B cell (primary cell): ENCODE data around the gene CBX8. TPM values are rescaled to one million over a fixed set of nuclear protein-coding genes. Genes with fewer than 3 reads are reported as not detected.

ENCODE experiments used
- ATAC-seq: fragments of 200-7000 bp; cut with Tn5 transposase; one replicate; pipeline ENCODE4 v1.10.0; 2021; ENCODE audit warnings: low read depth, mild to moderate bottlenecking, moderate number of reproducible peaks, moderate library complexity
- CTCF ChIA-PET: fragments of 350-600 bp; sonication (Branson Sonifier 250); formaldehyde crosslinking; loops from one replicate; lab custom pipeline; 2021; ENCODE audit warnings: antibody characterized with exemption, inconsistent platforms; lab: Charles Lee
- POLR2A ChIA-PET: fragments of 350-600 bp; sonication (Branson Sonifier 250); formaldehyde crosslinking; loops from one replicate; lab custom pipeline; 2021; ENCODE audit warnings: antibody characterized with exemption; lab: Charles Lee
- DNase-seq: peaks from one replicate; pipeline ENCODE4 v3.0.0; 2013
- H2AFZ ChIP-seq: 2 replicates; pipeline ENCODE4 v1.6.1; 2012; ENCODE audit warnings: mild to moderate bottlenecking, low read depth, low read length; ENCODE audit not compliant: insufficient read depth, poor library complexity, severe bottlenecking
- H3K27ac ChIP-seq, 2 donors: 1 replicate in 1 of 2; 2 replicates in 1 of 2; pipeline ENCODE4 v1.5.1; 2012 to 2013; ENCODE audit warnings: low read length in 2 of 2, mild to moderate bottlenecking in 2 of 2, moderate library complexity in 1 of 2
- H3K27me3 ChIP-seq, 4 experiments: fragments of 200-600 bp in 1 of 4; sonication (generic) in 1 of 4; replicated peaks in 1 of 4; 1 replicate in 2 of 4; 2 replicates in 2 of 4; pipeline versions ENCODE4 v1.6.1 to v1.7.0; 2013 to 2016; ENCODE audit warnings: low read length in 3 of 4, mild to moderate bottlenecking in 2 of 4, mixed read lengths in 1 of 4, moderate library complexity in 1 of 4; ENCODE audit not compliant: insufficient read depth in 4 of 4, control insufficient read depth in 3 of 4; ENCODE audit errors: control extremely low read depth in 1 of 4
- H3K36me3 ChIP-seq, 2 experiments: replicated peaks in 1 of 2; 1 replicate in 1 of 2; 2 replicates in 1 of 2; pipeline versions ENCODE4 v1.6.1 to v1.7.1; 2013; ENCODE audit warnings: low read length in 1 of 2; ENCODE audit not compliant: insufficient read depth in 2 of 2, control insufficient read depth in 1 of 2; ENCODE audit errors: control extremely low read depth in 1 of 2, extremely low read depth in 1 of 2
- H3K4me1 ChIP-seq, 2 donors: fragments of 200-600 bp in 1 of 2; sonication (generic) in 1 of 2; 1 replicate in 1 of 2; 2 replicates in 1 of 2; pipeline versions ENCODE4 v1.5.1 to v1.6.1; 2013 to 2017; ENCODE audit warnings: low read length in 2 of 2; ENCODE audit not compliant: control insufficient read depth in 2 of 2, insufficient read depth in 2 of 2
- H3K4me2 ChIP-seq: replicated peaks from 2 replicates; pipeline ENCODE3; 2012; ENCODE audit warnings: mild to moderate bottlenecking, low read depth, low read length; ENCODE audit not compliant: poor library complexity, severe bottlenecking
- H3K4me3 ChIP-seq, 5 experiments: fragments of 200-600 bp in 1 of 5; sonication (generic) in 1 of 5; 1 replicate in 3 of 5; 2 replicates in 2 of 5; pipeline versions ENCODE4 v1.5.1 to v1.7.0; 2011 to 2016; ENCODE audit warnings: low read length in 4 of 5, mild to moderate bottlenecking in 4 of 5, low read depth in 2 of 5, control low read depth in 1 of 5, moderate library complexity in 1 of 5; ENCODE audit not compliant: insufficient read depth in 1 of 5; ENCODE audit errors: control extremely low read depth in 1 of 5, extremely low read depth in 1 of 5
- H3K79me2 ChIP-seq: fragments of 200-600 bp; sonication (generic); one replicate; pipeline ENCODE4 v1.6.0; 2016; ENCODE audit warnings: low read length; ENCODE audit not compliant: control insufficient read depth, insufficient read depth
- H3K9ac ChIP-seq: fragments of 200-600 bp; sonication (generic); 2 replicates; pipeline ENCODE4 v1.6.1; 2017; ENCODE audit warnings: mild to moderate bottlenecking, low read length, moderate library complexity
- H3K9me3 ChIP-seq, 3 donors: one replicate each; pipeline versions ENCODE4 v1.6.1 to v1.7.1; 2013; ENCODE audit warnings: low read length in 2 of 3; ENCODE audit not compliant: control insufficient read depth in 2 of 3, insufficient read depth in 1 of 3; ENCODE audit errors: control extremely low read depth in 1 of 3
- H4K20me1 ChIP-seq: 2 replicates; pipeline ENCODE4 v1.6.0; 2012; ENCODE audit warnings: mild to moderate bottlenecking, low read length; ENCODE audit not compliant: insufficient read depth, control insufficient read depth, poor library complexity, severe bottlenecking
- H3K27ac Mint-ChIP-seq: one replicate; pipeline ENCODE4 v1.8.0; 2021; ENCODE audit warnings: mixed read lengths
- H3K27me3 Mint-ChIP-seq: one replicate; pipeline ENCODE4 v1.8.0; 2021; ENCODE audit warnings: mixed read lengths
- H3K4me1 Mint-ChIP-seq: one replicate; pipeline ENCODE4 v1.8.0; 2021; ENCODE audit warnings: mixed read lengths
- H3K4me3 Mint-ChIP-seq: one replicate; pipeline ENCODE4 v1.8.0; 2021; ENCODE audit warnings: mixed read lengths
- H3K9me3 Mint-ChIP-seq: one replicate; pipeline ENCODE4 v1.8.0; 2022; ENCODE audit warnings: mixed read lengths; ENCODE audit not compliant: insufficient read depth
- CTCF ChIP-seq: fragments of 200-600 bp; IDR thresholded peaks from one replicate; pipeline ENCODE4 v1.8.0; 2022; ENCODE audit warnings: antibody characterized with exemption, mild to moderate bottlenecking
- EZH2 ChIP-seq: IDR thresholded peaks from 2 replicates; pipeline ENCODE4 v1.6.1; 2012; ENCODE audit warnings: borderline replicate concordance, low read depth, mild to moderate bottlenecking, moderate library complexity, low read length; ENCODE audit not compliant: insufficient read depth, poor library complexity, severe bottlenecking
- WGBS: methylation state at CpG from one replicate; pipeline ENCODE4 v1.1.5; 2013; ENCODE audit warnings: missing lambda C conversion rate; ENCODE audit not compliant: insufficient coverage; 5-methylcytosine and 5-hydroxymethylcytosine counted together
- intact Hi-C: fragments of 100-400 bp; cut with micrococcal nuclease; formaldehyde crosslinking; loops from one replicate; pipeline ENCODE4 v1.10.0; 2022
- polyA plus RNA-seq: library from polyadenylated mRNA; depleted of rRNA; stranded (reverse); fragments of >200 nt; gene quantifications from 2 replicates; pipeline ENCODE4 v1.2.3, GENCODE V29; 2012
- total RNA-seq, 2 donors: library from RNA; stranded (reverse); fragments of 120-200 nt in 1 of 2; gene quantifications; 1 replicate in 1 of 2; 2 replicates in 1 of 2; pipeline versions ENCODE4 v1.2.3 to v1.2.4, GENCODE V29; 2013 to 2022

The CBX8 gene
- total and polyA plus RNA-seq, 2 donors (not counting 1 experiment from before 2014, with no cell fraction given) = 0.31 to 6.8 TPM

- peaks cover 0 to 77% (median 46%) of the 10 kb centered on the region in 4 experiments for H3K27me3 ChIP-seq
- peaks cover 0 to 7% of the 10 kb centered on the region in 2 experiments for H3K36me3 ChIP-seq
- ATAC-seq = peak; percentile 68
- Mint-ChIP-seq H3K4me1 (peaks cover 13% of the 10 kb centered on the region), H3K4me3 (no peak overlapping the region), H3K27me3 (peaks cover 52% of the 10 kb centered on the region), H3K9me3 (no peaks in the 10 kb centered on the region), H3K27ac (no peak overlapping the region)
- peak overlapping the region; percentile 37 for H2AFZ ChIP-seq
- peaks cover 0 to 48% (median 0%) of the 10 kb centered on the region in 3 donors for H3K9me3 ChIP-seq
- no peak overlapping the region for H3K9ac ChIP-seq
- TF ChIP-seq EZH2 (peak; percentile 36), CTCF (peak; percentile 67)
- 16% methylated on average over 74 of the region's 74 CpGs for WGBS
- H3K27ac ChIP-seq = no peak overlapping the region
- H3K4me1 ChIP-seq = peaks cover 28 to 29% of the 10 kb centered on the region in 2 donors
- intact Hi-C loops = loop anchor here (2.0 to 5.0 kb wide), 2 partner anchors 127 to 181 kb away; no protein-coding TSS in a partner anchor
- CTCF ChIA-PET = interaction anchor here (0.7 to 3.5 kb wide), 20 partner anchors 9 to 218 kb away, joined by 3 to 30 read pairs (median 5); partner anchors contain the start of gene CBX2
- peaks cover 3% of the 10 kb centered on the region for H3K79me2 ChIP-seq
- H4K20me1 ChIP-seq = peaks cover 19% of the 10 kb centered on the region
- H3K4me2 ChIP-seq = peak overlapping the region; percentile 66
- H3K4me3 ChIP-seq = peak overlapping the region in 3 of 5 experiments; percentile 12 to 27 (median 12)
- DNase-seq = peak; percentile 66
- POLR2A ChIA-PET = no interaction called here
Measured at GRCh38 chr17:79789943-79790804, 6.7 kb downstream of the CBX8 start.
